Hippocampal formation (tissue), 2 donors: ENCODE results near the gene S1PR1.
"Not testable (repeated sequence)": the region's sequence is repeated elsewhere in the genome, so short reads cannot be mapped to it uniquely, and the experiment has no call there.

Source experiments
- DNase-seq, 2 donors: peaks; one replicate each; lab custom pipeline; 2025; lab: John Stamatoyannopoulos, UW

The S1PR1 gene

DNA sequence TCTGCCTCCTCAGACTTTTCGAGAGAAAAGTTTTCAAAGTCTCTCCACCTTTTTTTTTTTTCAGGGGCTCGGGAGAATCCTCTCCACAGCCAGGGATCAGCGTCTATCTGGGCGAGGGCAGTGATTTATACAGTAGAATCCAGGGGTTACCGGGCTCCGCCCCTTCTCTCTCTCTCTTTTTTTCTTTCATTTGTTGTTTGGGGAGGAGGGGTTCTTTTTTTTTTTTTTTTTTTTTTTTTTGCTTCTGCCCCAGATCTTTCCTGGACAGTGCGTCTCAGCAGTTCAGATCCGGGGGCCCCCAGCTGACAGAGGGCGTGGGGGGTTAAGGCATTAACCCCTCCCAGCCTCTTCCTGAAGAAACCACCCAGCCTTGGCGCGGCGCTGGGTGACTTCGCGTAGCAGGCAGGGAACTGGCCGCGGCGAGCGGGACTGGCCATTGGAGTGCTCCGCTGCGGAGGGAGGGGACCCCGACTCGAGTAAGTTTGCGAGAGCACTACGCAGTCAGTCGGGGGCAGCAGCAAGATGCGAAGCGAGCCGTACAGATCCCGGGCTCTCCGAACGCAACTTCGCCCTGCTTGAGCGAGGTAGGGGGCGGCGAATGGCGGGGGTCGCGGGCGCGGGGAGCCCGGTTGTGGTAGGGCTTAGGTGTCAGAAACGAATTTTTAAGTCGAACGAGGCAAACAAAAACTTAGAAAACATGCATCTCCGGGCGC, at the start of gene S1PR1:
TSS of gene S1PR1 (plus strand) at position 504 of the 713 bp plus-strand sequence. CDS start 1,966 bp downstream, outside the sequence.
- peak in 1 of 2 donors; percentile 23 for DNase-seq

- DNase-seq = no peak
Observed at GRCh38 chr1:101187297-101187696, 49.5 kb upstream of the S1PR1 start.

DNA sequence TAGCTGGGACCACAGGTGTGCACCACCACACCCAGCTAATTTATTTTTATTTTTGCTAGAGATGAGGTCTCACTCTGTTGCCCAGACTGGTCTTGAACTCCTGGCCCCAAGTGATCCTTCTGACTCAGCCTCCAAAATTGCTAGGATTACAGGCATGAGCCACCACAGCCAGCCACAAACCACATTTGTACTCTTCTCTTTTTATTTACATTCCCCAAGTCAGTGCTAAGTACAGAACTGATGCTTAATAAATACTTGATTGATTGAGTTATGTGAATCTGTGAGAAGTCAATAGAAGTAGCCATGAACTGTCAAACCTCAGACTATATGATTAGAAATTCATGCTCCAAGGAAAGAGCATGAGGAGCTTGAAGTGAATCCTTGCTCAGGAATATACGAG, 48.5 kb upstream of the S1PR1 start:
- DNase-seq = no peak

GRCh38 chr1:101188968-101189367, 47.9 kb upstream of the S1PR1 start:
- not testable (repeated sequence) for DNase-seq

DNA sequence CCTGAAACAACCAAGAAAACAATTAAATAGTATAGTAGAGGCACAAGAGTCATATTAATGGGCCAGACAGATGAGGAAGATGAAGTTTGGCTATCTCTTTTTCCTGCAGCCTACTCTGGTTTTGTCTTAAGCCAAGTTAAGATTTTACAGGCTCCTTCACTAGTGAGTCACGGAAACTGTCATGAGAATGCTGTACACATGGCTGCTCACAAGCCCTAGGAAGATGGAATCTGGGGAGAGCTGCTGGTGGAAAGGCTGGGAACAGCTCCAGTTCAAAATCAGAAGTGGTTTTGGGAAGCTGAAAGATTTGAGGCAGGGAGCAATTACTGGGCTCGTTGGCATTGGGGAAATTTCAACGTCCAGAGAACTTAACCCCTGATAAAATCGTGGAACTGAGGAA, 46.4 kb upstream of the S1PR1 start:
- DNase-seq = no peak

GRCh38 chr1:101191049-101191448, 45.8 kb upstream of the S1PR1 start:
- DNase-seq = no peak

DNA sequence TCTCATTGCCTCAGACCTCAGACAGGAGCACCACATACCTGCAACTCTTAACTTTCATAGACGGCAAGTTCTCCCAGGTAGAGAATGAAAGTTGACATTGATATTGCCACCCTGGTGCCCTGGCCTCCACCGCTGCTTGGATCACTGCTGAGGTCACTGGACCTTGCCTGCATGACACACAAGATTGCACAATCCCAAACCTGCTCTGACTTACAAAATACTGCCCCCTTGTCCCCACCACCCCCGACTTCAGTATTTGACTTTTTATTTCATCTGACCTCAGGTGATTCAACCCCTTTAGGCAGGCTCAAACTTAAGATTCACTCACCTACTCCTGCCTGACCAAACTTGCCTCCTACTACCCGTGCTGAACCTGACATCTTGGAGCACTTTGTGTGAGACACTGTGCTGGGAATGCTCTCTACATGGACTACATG, 43.1 kb upstream of the S1PR1 start:
- DNase-seq = no peak

DNA sequence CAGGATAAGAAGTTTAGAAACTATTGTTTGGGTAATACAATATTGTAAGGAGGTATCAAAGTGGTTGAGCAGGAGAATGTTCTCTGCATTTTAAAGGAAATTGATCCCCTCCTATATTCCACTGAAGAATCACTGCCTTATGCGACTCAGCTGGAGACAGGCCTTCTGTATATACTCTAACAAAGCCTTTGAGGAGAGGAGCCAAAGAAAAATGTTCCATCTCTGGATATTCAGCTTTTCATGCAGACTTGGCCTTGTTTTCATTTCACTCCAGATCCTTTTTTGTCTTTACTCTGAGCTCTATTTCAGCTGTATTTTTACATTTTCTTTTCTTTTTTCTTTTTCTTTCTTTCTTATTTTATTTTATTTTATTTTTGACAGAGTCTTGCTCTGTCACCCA, 42.1 kb upstream of the S1PR1 start:
- no peak for DNase-seq

GRCh38 chr1:101196668-101197067, 40.2 kb upstream of the S1PR1 start:
- no peak for DNase-seq

- no peak for DNase-seq
Observed at GRCh38 chr1:101198842-101199636, 37.8 kb upstream of the S1PR1 start.

GRCh38 chr1:101199637-101199982, 37.2 kb upstream of the S1PR1 start:
- no peak for DNase-seq

DNA sequence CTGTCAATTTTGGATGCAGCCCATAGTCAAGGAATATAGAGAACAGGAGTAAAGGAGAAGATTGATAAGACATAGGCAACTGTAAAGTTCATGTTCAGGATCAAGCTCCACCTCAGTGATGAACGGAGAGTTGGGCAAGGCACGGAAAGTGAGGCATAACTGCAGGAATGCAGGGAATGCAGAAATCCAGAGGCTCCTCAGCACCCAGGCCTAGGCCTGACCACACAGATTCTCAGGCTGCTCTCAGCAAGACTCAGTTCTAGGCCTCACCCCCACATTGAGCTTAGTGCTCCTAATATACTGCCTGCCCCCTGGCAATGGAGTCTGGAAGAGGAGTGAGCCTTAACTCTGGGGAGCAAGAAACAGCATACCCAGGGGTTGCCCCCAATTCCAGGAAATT, 36.3 kb upstream of the S1PR1 start:
- DNase-seq = no peak

- DNase-seq = peak in 1 of 2 donors; percentile 43
Observed at GRCh38 chr1:101203820-101204540, 32.8 kb upstream of the S1PR1 start.

DNA sequence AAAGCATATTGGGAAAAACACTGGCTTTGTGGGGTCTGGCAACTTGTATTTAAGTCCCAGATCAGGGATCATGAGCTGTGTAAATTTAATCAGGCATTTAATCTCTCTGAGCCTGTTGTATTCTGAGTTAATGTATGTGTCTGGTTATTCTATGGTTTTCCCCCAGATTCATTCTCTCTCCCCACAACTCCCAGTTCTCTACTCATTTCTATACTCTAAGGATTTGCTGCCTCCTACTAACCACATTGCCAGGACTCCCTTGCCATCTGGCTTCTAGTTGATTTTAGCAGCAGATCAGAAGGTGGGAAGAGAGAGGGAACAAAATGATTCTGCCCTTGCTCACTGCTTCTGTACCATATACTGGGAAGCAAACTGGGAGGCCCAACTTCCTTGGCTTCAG, 31.4 kb upstream of the S1PR1 start:
- peak in 1 of 2 donors; percentile 52 for DNase-seq

DNA sequence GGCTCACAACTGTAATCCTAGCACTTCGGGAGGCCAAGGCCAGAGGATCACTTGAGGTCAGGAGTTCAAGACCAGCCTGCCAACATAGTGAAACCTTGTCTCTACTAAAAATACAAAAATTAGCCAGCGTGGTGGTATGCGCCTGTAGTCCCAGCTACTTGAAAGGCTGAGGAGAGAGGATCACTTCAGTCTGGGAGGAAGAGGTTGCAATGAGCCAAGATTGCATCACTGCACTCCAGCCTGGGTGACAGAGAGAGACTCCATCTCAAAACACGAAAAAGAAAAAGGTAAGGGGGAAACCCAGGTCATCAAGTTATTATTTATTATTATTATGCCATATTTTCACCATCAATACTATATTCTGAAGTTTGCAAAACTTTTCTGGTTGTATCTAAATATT, 30.7 kb upstream of the S1PR1 start:
- DNase-seq = not testable (repeated sequence)

DNA sequence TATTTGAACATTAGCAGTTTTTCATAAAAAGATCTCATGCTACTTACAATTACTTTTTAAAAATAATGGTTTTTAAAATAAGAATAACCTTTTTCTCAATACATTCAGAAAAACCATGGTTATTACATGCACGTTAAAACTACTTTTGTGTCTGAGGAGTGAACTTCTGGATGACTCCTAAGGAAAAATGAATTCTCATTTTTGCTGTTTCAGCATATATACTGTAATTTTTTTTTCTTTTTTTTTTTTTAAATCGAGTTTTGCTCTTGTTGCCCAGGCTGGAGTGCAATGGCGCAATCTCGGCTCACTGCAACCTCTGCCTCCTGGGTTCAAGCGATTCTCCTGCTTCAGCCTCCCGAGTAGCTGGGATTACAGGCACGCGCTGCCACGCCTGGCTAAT, 29.5 kb upstream of the S1PR1 start:
- DNase-seq = not testable (repeated sequence)

DNA sequence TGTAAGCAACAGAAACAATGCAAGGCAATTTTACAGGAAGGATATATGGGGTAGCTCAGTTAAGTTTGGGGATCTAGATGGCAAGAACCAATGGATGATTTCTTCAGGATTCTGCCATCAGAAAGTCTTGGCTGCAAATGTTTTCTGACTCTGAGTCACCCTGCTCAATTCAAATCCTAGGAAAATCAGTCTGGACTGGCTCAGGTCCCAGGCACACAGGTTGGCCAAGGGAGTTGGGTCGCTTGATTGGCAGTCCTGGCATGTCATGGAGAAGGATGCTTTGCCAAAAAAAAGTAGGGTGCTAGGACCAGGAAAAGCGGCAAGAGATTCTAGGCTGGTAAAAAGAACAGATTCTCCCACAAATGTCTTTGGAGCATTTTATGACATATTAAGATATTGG, 28.9 kb upstream of the S1PR1 start:
- DNase-seq = peak; percentile 23 to 29

GRCh38 chr1:101215363-101216011, 21.3 kb upstream of the S1PR1 start:
- no peak for DNase-seq

GRCh38 chr1:101216623-101217022, 20.2 kb upstream of the S1PR1 start:
- DNase-seq = no peak

DNA sequence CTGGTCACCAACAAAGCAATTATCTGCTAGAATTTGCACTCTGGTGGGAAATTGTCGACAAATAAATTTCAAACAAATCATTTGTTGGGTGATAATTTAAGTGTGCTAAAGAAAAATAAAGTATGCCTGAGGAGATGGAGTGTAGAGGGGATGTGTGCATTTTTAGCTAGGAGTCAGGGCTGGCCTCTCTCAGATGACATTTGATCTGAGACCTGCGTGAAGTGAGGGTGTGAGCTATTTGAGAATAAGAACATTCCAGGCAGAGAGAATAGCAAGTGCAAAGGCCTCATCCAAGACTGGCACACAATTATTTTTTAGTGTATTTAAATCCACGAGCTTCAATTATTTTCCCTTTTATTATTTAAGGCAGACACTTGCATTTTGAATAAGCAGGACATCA, 19.7 kb upstream of the S1PR1 start:
- DNase-seq = no peak

DNA sequence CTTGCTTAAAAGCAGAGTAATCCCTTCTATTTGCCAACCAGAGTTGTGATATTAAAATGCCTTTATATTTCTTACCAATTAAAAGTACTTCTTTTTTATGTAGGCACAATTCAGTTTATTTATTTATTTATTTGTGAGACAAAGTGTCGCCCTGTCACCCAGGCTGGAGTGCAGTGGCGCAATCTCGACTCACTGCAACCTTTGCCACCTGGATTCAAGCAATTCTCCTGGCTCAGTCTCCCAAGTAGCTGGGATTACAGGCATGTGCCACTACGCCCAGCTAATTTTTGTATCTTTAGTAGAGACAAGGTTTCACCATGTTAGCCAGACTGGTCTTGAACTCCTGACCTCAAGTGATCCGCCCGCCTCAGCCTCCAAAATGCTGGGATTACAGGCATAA, 17.9 kb upstream of the S1PR1 start:
- not testable (repeated sequence) for DNase-seq
